Thyroid gland (tissue), 4 donors: Measurements from ENCODE around the gene TBC1D16. TPM values are rescaled to one million over a fixed set of nuclear protein-coding genes. Genes with fewer than 3 reads are reported as not detected.
"Not testable (repeated sequence)": the region's sequence is repeated elsewhere in the genome, so short reads cannot be mapped to it uniquely, and the experiment has no call there.

Source experiments
- DNase-seq, 2 donors: peaks; one replicate each; pipeline ENCODE4 v3.0.0-alpha.2; 2019
- H3K27ac ChIP-seq, 3 donors: fragments of 200-600 bp; sonication (generic); 1 replicate in 2 of 3; 2 replicates in 1 of 3; pipeline ENCODE4 v1.5.1; 2016 to 2019; ENCODE audit warnings: mild to moderate bottlenecking in 1 of 3, moderate library complexity in 1 of 3
- H3K27me3 ChIP-seq: fragments of 200-600 bp; sonication (generic); one replicate; pipeline ENCODE4 v1.5.1; 2019
- H3K36me3 ChIP-seq, 2 donors: fragments of 200-600 bp; sonication (generic); one replicate each; pipeline ENCODE4 v1.5.1; 2016 to 2019
- H3K4me1 ChIP-seq, 2 donors: fragments of 200-600 bp; sonication (generic); one replicate each; pipeline ENCODE4 v1.5.1; 2017 to 2019
- H3K4me3 ChIP-seq, 3 donors: fragments of 200-600 bp; sonication (generic); replicated peaks in 1 of 3; 1 replicate in 2 of 3; 2 replicates in 1 of 3; pipeline ENCODE4 v1.5.1; 2016; ENCODE audit warnings: mild to moderate bottlenecking in 1 of 3
- H3K9me3 ChIP-seq: fragments of 200-600 bp; sonication (generic); one replicate; pipeline ENCODE4 v1.5.1; 2017
- POLR2A ChIP-seq, 2 donors: fragments of 450-650 bp; IDR thresholded peaks; one replicate each; pipeline ENCODE4 v1.6.1; 2017; ENCODE audit warnings: antibody characterized with exemption in 2 of 2, mild to moderate bottlenecking in 2 of 2, moderate library complexity in 1 of 2
- WGBS, 2 donors: methylation state at CpG; one replicate each; pipeline ENCODE4 v1.1.5; 2017; 5-methylcytosine and 5-hydroxymethylcytosine counted together
- intact Hi-C: fragments of 100-400 bp; cut with DNase I; formaldehyde crosslinking; loops from one replicate; pipeline ENCODE4 v1.15.1; 2023
- total RNA-seq, 4 donors: library from RNA; depleted of rRNA; stranded (reverse); fragments of >200 nt; gene quantifications; one replicate each; pipeline ENCODE4 v1.2.3, GENCODE V29; 2016
- TF ChIP-seq, protein P1 (sequence below), 6 experiments: fragments of 200-600 bp in 3 of 6; fragments of 450-650 bp in 3 of 6; sonication (generic) in 3 of 6; IDR thresholded peaks; one replicate each; pipeline ENCODE4 v1.5.1; 2016 to 2019; ENCODE audit warnings: antibody characterized with exemption in 6 of 6, mild to moderate bottlenecking in 2 of 6, inconsistent platforms in 1 of 6, moderate library complexity in 1 of 6

The TBC1D16 gene
- total RNA-seq, 4 donors from 2014 or later, result 25.4 to 32.2 (median 29.8) TPM

DNA sequence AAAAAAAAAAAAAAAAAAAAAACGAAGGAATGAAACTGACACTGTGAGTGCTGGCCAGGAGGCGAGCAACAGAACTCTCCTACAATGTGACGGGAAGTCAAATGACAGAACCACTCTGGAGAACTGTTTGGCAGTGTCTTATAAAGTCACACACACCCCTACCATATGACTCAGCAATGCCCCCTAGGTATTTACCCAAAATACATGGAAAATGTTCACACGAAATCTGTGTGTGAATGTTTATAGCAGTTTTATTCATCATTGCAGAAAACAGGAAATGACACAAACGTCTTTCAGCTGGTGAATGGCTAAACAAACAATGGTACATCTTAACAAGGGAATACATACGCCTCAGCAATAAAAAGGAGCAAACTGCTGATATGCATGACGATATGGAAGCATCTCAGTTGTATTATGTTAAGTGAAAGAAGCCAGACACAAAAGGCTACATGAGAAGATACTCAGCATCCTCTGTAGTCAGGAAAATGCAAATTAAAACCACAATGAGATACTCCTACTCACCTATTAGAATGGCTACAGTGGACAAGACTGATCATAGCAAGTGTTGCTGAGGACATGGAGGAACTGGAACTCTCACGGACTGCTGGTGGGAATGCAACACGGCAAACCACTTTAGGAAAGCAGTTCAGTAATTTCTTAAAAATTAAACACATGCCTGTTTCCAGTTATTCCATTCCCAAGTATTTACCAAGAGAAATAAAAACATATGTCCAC lies 74.7 kb downstream of the TBC1D16 start:
- Histone ChIP-seq H3K27me3 (no peaks in the 10 kb centered on the region), H3K36me3 (no peaks in the 10 kb centered on the region), H3K4me1 (no peaks in the 10 kb centered on the region), H3K27ac (no peak overlapping the region), H3K9me3 (no peaks in the 10 kb centered on the region), H3K4me3 (no peak overlapping the region)
- DNase-seq, result no peak
- TF ChIP-seq POLR2A (IDR thresholded peaks at IDR 0.05), result no peak
- TF ChIP-seq, protein P1, sequence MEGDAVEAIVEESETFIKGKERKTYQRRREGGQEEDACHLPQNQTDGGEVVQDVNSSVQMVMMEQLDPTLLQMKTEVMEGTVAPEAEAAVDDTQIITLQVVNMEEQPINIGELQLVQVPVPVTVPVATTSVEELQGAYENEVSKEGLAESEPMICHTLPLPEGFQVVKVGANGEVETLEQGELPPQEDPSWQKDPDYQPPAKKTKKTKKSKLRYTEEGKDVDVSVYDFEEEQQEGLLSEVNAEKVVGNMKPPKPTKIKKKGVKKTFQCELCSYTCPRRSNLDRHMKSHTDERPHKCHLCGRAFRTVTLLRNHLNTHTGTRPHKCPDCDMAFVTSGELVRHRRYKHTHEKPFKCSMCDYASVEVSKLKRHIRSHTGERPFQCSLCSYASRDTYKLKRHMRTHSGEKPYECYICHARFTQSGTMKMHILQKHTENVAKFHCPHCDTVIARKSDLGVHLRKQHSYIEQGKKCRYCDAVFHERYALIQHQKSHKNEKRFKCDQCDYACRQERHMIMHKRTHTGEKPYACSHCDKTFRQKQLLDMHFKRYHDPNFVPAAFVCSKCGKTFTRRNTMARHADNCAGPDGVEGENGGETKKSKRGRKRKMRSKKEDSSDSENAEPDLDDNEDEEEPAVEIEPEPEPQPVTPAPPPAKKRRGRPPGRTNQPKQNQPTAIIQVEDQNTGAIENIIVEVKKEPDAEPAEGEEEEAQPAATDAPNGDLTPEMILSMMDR (IDR thresholded peaks at IDR 0.05), result no peak
- WGBS, 2 donors, result 75 to 83% methylated on average over 9 of the region's 9 CpGs
- intact Hi-C loops, result no loop called here

DNA sequence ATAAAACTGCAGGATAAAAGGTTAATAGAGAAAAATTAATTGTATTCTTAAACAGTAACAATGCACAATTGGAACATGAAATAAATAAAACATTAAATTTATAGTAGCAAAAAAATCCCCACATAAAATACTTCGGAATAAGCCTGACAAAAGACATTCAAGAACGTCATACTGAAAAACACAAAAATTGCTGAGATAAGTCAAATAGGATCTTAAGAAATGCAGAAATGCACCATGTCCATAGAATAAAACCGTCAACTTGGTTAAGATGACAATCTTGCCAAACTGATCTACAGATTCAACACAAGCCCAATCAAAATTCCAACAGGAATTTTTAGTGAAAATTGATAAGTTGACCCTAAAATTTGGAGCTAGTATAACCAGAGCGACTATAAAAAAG lies 76.6 kb downstream of the TBC1D16 start:
- Histone ChIP-seq H3K4me1 (no peaks in the 10 kb centered on the region), H3K36me3 (no peaks in the 10 kb centered on the region), H3K9me3 (no peaks in the 10 kb centered on the region), H3K27ac (no peak overlapping the region), H3K27me3 (no peaks in the 10 kb centered on the region), H3K4me3 (no peak overlapping the region)
- DNase-seq, result no peak
- intact Hi-C loops, result no loop called here
- WGBS, 2 donors, result 90 to 93% methylated on average over 4 of the region's 4 CpGs
- TF ChIP-seq, protein P1 (IDR thresholded peaks at IDR 0.05), result no peak
- no peak for TF ChIP-seq POLR2A (IDR thresholded peaks at IDR 0.05)

GRCh38 chr17:79956853-79957252 lies 78.8 kb downstream of the TBC1D16 start:
- peaks cover 0 to 8% of the 10 kb centered on the region in 2 donors for H3K4me1 ChIP-seq
- no peak for DNase-seq
- TF ChIP-seq, protein P1 (IDR thresholded peaks at IDR 0.05), result no peak
- TF ChIP-seq POLR2A (IDR thresholded peaks at IDR 0.05), result no peak

GRCh38 chr17:79956441-79956735 lies 79.3 kb downstream of the TBC1D16 start:
- H3K27ac ChIP-seq, intact Hi-C loops, H3K4me3 ChIP-seq, H3K36me3 ChIP-seq, H3K27me3 ChIP-seq, DNase-seq, H3K9me3 ChIP-seq: not testable (repeated sequence)
- peaks cover 0 to 13% of the 10 kb centered on the region in 2 donors for H3K4me1 ChIP-seq
- 90 to 100% methylated on average over 5 to 8 of the region's 8 CpGs for WGBS, 2 donors

More at GRCh38 chr17:79956853-79957252, 78.8 kb downstream of the TBC1D16 start:
- intact Hi-C loops, result no loop called here
- H3K9me3 ChIP-seq, result no peaks in the 10 kb centered on the region
- no peak overlapping the region for H3K27ac ChIP-seq
- 93 to 96% methylated on average over 6 of the region's 6 CpGs for WGBS, 2 donors
- no peak overlapping the region for H3K4me3 ChIP-seq
- no peaks in the 10 kb centered on the region for H3K27me3 ChIP-seq
- H3K36me3 ChIP-seq, result no peaks in the 10 kb centered on the region

DNA sequence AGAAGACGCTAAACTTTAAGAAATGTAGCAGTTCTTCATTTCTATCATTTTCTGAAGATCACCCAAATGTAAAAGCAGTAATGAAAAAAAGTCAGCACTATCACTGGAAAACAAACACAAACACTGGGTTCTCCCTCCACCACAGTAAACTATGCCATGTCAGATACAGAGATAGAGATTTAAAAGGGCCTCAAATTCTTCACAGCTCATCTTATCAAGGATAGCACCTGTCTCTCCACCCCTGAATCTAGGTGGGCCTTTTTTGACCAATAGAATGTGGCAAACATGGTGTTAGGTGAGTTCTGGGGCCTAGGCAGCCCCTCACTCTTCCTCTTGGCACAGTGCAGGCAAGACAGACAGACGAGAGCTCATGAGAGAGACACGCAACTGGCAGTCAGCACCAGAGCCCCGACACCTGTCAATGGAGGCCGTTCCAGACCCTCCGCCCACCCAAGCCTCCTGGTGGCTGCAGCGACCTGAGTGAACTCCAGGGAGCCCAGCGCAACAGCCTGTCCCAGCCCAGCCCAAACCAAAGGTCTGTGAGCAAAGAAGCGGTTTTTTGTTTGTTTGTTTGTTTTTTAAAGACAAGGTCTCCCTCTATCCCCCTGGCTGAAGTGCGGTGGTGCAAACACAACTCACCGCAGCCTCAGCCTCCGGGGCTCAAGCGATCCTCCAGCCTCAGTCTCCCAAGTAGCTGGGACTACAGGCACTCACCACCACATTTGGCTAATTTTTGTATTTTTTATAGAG lies 79.8 kb downstream of the TBC1D16 start:
- intact Hi-C loops, result no loop called here
- no peak overlapping the region for H3K4me3 ChIP-seq
- no peak overlapping the region for H3K27ac ChIP-seq
- WGBS, 2 donors, result 96 to 97% methylated on average over 13 of the region's 13 CpGs
- no peaks in the 10 kb centered on the region for H3K27me3 ChIP-seq
- no peak for DNase-seq
- H3K36me3 ChIP-seq, result no peaks in the 10 kb centered on the region
- TF ChIP-seq, protein P1 (IDR thresholded peaks at IDR 0.05), result no peak
- no peak for TF ChIP-seq POLR2A (IDR thresholded peaks at IDR 0.05)
- H3K4me1 ChIP-seq, result peaks cover 4 to 18% of the 10 kb centered on the region in 2 donors
- H3K9me3 ChIP-seq, result no peaks in the 10 kb centered on the region
